K562 (cell line): ENCODE data around the gene MEGF11. TPM values are rescaled to one million over a fixed set of nuclear protein-coding genes. Genes with fewer than 3 reads are reported as not detected.
A peak's percentile ranks its signal among the peaks of the same experiment; 100 is the strongest.

Source experiments
- CSDE1 ChIP-seq, 2 experiments: fragments of 450-650 bp; IDR thresholded peaks; 2 replicates each; pipeline ENCODE4 v1.6.1; 2016; ENCODE audit warnings: mild to moderate bottlenecking in 1 of 2
- FOXJ2 ChIP-seq: fragments of 200-800 bp; sonication (Bioruptor generic); IDR thresholded peaks from 2 replicates; pipeline ENCODE4 v1.6.1; 2016; ENCODE audit warnings: missing genetic modification characterization, missing compliant biosample characterization
- GATAD2A ChIP-seq: fragments of 450-650 bp; IDR thresholded peaks from 2 replicates; pipeline ENCODE4 v1.6.1; 2017
- HCFC1 ChIP-seq: IDR thresholded peaks from 2 replicates; pipeline ENCODE4 v1.6.1; 2012; ENCODE audit warnings: low read depth, low read length, improper control_type of control experiment
- MEF2D ChIP-seq: conservative IDR thresholded peaks from 2 replicates; pipeline ENCODE4 v1.6.1; 2016; ENCODE audit warnings: low read depth, missing genetic modification characterization, missing compliant biosample characterization
- NEUROD1 ChIP-seq: fragments of 150-350 bp; IDR thresholded peaks from 2 replicates; pipeline ENCODE4 v1.6.1; 2014; ENCODE audit warnings: borderline replicate concordance, low read length, low read depth; ENCODE audit not compliant: partially characterized antibody
- NUFIP1 ChIP-seq: fragments of 450-650 bp; IDR thresholded peaks from 2 replicates; pipeline ENCODE4 v1.6.1; 2018; ENCODE audit not compliant: partially characterized antibody
- RBFOX2 ChIP-seq: fragments of 200-400 bp; formaldehyde crosslinking; IDR thresholded peaks from 2 replicates; pipeline ENCODE4 v1.6.1; 2017; ENCODE audit warnings: low read depth, mild to moderate bottlenecking, low read length, moderate library complexity
- SETDB1 ChIP-seq: IDR thresholded peaks from one replicate; pipeline ENCODE4 v1.6.1; 2012; ENCODE audit warnings: low read length, control low read depth, inconsistent platforms
- SIRT6 ChIP-seq: IDR thresholded peaks from one replicate; pipeline ENCODE4 v1.6.1; 2012; ENCODE audit warnings: low read depth, mild to moderate bottlenecking, control low read depth, inconsistent platforms, low read length, moderate library complexity
- TBL1XR1 ChIP-seq, 2 experiments: IDR thresholded peaks; 2 replicates each; pipeline ENCODE4 v1.6.1; 2012; ENCODE audit warnings: improper control_type of control experiment in 2 of 2, low read length in 2 of 2, mild to moderate bottlenecking in 1 of 2
- U2AF1 ChIP-seq: fragments of 200-400 bp; formaldehyde crosslinking; optimal IDR thresholded peaks from 2 replicates; pipeline ENCODE3; 2017; ENCODE audit warnings: mild to moderate bottlenecking, low read depth, low read length, moderate library complexity
- ZBTB1 ChIP-seq: sonication (generic); formaldehyde crosslinking; IDR thresholded peaks from 2 replicates; pipeline ENCODE4 v1.8.1; 2023; ENCODE audit warnings: missing genetic modification reagents, low read depth, mild to moderate bottlenecking, borderline replicate concordance
- ZEB2 ChIP-seq: fragments of 450-650 bp; IDR thresholded peaks from 2 replicates; pipeline ENCODE4 v1.6.1; 2016
- ZNF431 ChIP-seq: sonication (generic); formaldehyde crosslinking; IDR thresholded peaks from 2 replicates; pipeline ENCODE4 v1.8.0; 2022; ENCODE audit warnings: mild to moderate bottlenecking, missing genetic modification reagents
- polyA plus RNA-seq, 8 experiments: library from polyadenylated mRNA; depleted of rRNA in 4 of 8; stranded (reverse) in 5 of 8; unstranded in 3 of 8; fragments of >200 nt; fragmentation: Nextera tagmentation in 2 of 8; fragmentation: Illumina TruSeq in 1 of 8; extraction: Ambion mirVana in 2 of 8; extraction: Trizol in 1 of 8; gene quantifications; 2 replicates each; pipeline versions ENCODE4 v1.2.1 to v1.2.3, GENCODE V29; 2011 to 2014; ENCODE audit warnings: inconsistent platforms in 1 of 8, missing spikeins in 1 of 8
- total RNA-seq, 7 experiments: library from RNA; depleted of rRNA in 6 of 7; stranded (reverse); fragments of >200 nt in 6 of 7; fragmentation: Illumina TruSeq in 2 of 7; extraction: Trizol in 2 of 7; gene quantifications; 2 replicates each; pipeline versions ENCODE4 v1.2.1 to v1.2.3, GENCODE V29; 2011 to 2021; ENCODE audit warnings: low replicate concordance in 1 of 7
- TF ChIP-seq, protein P1 (sequence below): fragments of 450-650 bp; IDR thresholded peaks from 2 replicates; pipeline ENCODE4 v1.6.1; 2016; ENCODE audit warnings: low read depth, mild to moderate bottlenecking, moderate library complexity
- TF ChIP-seq, protein P2 (sequence below): fragments of 450-650 bp; formaldehyde crosslinking; IDR thresholded peaks from 2 replicates; pipeline ENCODE4 v1.4.0; 2022; ENCODE audit warnings: mild to moderate bottlenecking, moderate library complexity
- TF ChIP-seq, protein P3 (sequence below): sonication (generic); formaldehyde crosslinking; IDR thresholded peaks from 2 replicates; pipeline ENCODE4 v1.8.0; 2022; ENCODE audit warnings: missing genetic modification reagents, mild to moderate bottlenecking, moderate library complexity, borderline replicate concordance
- TF ChIP-seq, protein P4 (sequence below): fragments of 250-450 bp; sonication (Bioruptor Pico); IDR thresholded peaks from 2 replicates; pipeline ENCODE4 v1.8.0; 2022; ENCODE audit warnings: moderate library complexity, mild to moderate bottlenecking, inconsistent platforms
- TF ChIP-seq, protein P5 (sequence below): IDR thresholded peaks from 2 replicates; pipeline ENCODE4 v1.6.1; 2014; ENCODE audit warnings: antibody characterized with exemption

MEGF11 gene
- total and polyA plus RNA-seq, 9 of the 15 experiments (the other 6 are each of a cell fraction or from before 2014, with no cell fraction given) = 0.06 to 0.23 (median 0.20) TPM; not detected in 6

DNA sequence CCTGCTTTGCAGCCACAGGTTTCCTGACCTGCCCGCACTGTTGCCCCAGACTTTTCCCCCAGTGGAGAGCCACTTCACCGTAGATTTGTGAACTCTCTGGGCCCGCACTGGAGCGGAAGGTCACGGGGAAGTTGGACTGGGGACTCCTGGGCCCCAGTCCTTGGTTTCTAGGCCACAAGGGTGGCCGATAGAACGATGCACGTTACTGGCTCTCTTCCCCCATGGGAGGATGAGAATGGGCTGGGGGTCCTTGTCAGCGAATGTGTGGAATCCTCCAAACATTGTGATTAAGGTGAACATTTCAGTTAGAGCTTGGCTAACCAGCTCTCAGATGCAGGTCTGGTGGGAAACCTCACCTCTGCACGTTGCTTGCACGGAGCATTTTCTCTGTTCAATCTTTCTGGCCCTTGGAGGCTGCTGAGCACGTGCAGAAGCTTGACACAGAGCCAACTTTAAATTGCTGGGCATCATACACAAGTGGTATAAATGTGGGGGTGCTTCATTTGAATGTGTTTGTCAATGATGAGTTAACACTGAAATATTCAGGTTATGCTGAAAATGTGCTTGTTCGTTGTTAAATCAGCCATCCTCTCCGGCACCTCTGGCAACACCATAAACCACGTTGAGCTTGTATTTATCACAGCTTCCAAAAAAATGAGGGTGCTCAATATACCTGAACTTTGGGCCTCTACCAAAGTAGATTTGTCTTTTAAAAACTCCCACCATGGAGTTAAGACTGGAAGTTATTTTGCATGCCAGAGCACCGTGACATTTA is 40.8 kb upstream of the MEGF11 start (continued):
- TF ChIP-seq MEF2D (tag) (no peak), ZBTB1 (CRISPR knock-in tag) (peak; percentile 43), SIRT6 (no peak), GATAD2A (peak; percentile 19; the same call in 1 of the 2 replicates), SETDB1 (no peak), CSDE1 (IDR thresholded peaks at IDR 0.05) (no peak), HCFC1 (no peak; the same call in 1 of the 2 replicates), FOXJ2 (tag) (no peak), NUFIP1 (peak; percentile 54), TBL1XR1 (IDR thresholded peaks at IDR 0.05; ENCODE audit: low read length in 2 of 2) (no peak), ZEB2 (no peak), ZNF431 (CRISPR knock-in tag) (no peak), NEUROD1 (no peak), RBFOX2 (no peak), U2AF1 (no peak)
- TF ChIP-seq, protein P1, sequence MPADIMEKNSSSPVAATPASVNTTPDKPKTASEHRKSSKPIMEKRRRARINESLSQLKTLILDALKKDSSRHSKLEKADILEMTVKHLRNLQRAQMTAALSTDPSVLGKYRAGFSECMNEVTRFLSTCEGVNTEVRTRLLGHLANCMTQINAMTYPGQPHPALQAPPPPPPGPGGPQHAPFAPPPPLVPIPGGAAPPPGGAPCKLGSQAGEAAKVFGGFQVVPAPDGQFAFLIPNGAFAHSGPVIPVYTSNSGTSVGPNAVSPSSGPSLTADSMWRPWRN = no peak
- TF ChIP-seq, protein P2, sequence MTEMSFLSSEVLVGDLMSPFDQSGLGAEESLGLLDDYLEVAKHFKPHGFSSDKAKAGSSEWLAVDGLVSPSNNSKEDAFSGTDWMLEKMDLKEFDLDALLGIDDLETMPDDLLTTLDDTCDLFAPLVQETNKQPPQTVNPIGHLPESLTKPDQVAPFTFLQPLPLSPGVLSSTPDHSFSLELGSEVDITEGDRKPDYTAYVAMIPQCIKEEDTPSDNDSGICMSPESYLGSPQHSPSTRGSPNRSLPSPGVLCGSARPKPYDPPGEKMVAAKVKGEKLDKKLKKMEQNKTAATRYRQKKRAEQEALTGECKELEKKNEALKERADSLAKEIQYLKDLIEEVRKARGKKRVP (CRISPR knock-in tag) = 0 out of 2 replicates have a peak, but pooled peaks have one; percentile 1
- TF ChIP-seq, protein P3, sequence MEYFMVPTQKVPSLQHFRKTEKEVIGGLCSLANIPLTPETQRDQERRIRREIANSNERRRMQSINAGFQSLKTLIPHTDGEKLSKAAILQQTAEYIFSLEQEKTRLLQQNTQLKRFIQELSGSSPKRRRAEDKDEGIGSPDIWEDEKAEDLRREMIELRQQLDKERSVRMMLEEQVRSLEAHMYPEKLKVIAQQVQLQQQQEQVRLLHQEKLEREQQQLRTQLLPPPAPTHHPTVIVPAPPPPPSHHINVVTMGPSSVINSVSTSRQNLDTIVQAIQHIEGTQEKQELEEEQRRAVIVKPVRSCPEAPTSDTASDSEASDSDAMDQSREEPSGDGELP (CRISPR knock-in tag) = peak; percentile 64; the same call in 1 of the 2 replicates
- TF ChIP-seq, protein P4, sequence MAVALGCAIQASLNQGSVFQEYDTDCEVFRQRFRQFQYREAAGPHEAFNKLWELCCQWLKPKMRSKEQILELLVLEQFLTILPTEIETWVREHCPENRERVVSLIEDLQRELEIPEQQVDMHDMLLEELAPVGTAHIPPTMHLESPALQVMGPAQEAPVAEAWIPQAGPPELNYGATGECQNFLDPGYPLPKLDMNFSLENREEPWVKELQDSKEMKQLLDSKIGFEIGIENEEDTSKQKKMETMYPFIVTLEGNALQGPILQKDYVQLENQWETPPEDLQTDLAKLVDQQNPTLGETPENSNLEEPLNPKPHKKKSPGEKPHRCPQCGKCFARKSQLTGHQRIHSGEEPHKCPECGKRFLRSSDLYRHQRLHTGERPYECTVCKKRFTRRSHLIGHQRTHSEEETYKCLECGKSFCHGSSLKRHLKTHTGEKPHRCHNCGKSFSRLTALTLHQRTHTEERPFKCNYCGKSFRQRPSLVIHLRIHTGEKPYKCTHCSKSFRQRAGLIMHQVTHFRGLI = no peak
- TF ChIP-seq, protein P5, sequence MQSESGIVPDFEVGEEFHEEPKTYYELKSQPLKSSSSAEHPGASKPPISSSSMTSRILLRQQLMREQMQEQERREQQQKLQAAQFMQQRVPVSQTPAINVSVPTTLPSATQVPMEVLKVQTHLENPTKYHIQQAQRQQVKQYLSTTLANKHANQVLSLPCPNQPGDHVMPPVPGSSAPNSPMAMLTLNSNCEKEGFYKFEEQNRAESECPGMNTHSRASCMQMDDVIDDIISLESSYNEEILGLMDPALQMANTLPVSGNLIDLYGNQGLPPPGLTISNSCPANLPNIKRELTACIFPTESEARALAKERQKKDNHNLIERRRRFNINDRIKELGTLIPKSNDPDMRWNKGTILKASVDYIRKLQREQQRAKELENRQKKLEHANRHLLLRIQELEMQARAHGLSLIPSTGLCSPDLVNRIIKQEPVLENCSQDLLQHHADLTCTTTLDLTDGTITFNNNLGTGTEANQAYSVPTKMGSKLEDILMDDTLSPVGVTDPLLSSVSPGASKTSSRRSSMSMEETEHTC = no peak
